Measurements from ENCODE around the gene WNT10A. TPM values are rescaled to one million over a fixed set of nuclear protein-coding genes. Genes with fewer than 3 reads are reported as not detected.

WNT10A gene
- total RNA-seq, 1 donor from 2014 or later, result not detected

DNA sequence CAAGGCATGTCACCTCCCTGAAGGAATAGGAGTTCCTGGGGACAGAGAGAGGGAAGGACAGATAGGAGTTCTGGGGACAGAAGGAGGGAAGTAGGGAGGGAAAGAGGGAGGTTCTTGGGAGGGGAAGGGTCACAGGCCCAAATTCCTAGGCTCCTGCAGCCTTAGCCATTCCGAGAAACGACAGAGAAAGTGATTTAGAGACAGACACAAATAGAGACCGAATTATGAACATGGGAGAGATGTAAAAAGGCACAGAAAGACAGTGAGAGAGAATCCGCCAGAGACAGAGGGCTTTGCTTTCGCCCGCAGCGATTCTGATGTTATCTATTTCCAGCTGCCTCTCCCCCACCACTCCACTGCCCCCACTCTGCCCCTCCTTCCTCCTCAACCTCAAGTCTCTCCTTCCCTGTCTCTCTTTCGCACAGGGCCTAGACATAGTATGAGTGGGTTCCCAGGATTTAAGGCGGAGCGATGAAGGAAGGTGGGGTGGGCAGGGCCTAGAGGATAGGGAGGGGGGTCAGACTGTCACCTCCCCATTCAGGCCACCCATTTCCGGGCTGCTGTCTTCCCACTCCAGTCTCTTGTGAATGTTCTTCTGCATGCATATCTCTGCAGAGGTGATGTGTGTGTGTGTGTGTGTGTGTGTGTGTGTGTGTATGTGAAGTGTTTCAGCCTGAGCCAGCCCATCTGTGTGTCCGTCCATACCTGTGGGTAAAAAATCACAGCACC, 24.3 kb upstream of the WNT10A start:
- DNase-seq (ENCODE audit: low spot score), result peak; percentile 15
- intact Hi-C loops (cut with DNase I), result no loop called here

DNA sequence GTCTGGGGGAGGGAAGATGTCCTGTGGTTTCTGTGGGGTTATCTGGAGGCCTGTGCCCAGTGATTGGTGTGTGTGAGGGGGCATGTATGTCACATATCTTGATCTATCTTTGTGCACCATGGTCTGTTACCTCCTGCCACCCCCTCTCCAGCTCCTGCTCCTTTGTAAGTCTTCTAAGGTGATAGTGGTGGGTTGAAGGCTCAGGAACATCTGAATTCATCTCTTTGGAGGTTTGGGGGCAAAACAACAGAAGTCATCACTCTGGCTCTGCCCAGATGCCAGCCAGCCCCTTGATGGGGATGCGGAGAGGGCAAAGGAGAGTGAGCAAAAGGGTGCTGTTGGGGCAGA, 23.8 kb upstream of the WNT10A start:
- peak; percentile 46 for DNase-seq (ENCODE audit: low spot score)
- intact Hi-C loops (cut with DNase I), result no loop called here

DNA sequence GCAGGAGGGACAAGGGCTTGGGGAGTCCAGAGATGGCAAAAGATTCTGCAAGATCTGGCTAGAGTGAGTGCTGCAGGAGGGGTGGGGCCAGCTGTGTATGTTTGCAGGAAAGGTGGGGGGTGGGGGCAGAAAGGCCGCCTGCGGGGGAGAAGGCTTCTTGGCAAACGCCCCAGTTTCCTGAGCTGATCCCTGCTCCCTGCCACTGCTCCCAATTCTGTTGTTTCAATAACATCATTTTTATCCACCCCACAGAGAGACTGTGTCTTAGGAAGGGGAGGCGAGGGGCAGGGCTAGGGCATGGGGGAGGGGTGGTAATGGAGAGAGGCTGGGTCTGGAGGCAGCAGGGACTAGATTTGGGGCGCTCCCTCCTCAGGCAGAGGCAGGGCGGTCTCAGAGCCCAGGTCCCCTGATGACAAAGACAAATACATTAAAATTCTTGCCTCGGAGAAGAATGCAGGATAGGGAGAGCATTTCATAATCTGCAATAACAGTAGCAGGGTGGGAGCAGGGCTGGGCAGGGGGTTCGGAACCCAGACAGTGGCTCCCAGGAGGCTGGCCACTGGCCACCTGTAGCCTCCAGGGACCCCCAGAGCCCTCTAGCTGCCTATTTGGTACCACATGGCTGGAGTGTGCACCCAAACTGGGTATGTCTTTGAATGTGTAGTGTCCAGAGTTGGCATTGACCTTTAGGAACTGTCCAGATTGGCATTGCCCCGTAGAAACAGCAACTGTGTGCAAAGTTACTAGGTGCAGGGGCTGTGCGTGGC, 23.1 kb upstream of the WNT10A start:
- intact Hi-C loops (cut with DNase I), result no loop called here
- peak; percentile 22 for DNase-seq (ENCODE audit: low spot score)

DNA sequence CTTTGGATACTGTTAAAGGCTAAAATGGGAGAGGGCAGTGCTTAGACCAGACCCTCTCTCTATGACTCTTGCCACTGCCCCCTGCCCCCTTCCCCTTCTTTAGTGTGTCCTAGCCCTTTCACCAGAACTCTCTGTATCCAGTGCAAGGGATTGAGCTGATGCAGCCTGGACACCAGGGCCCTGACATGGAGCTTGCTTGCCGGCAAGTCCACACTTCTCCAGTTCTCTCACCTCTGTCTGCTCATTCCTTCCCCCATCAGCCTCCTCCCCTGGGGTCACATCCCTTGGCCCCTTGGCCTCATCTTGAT, 22.6 kb upstream of the WNT10A start:
- peak; percentile 49 for DNase-seq (ENCODE audit: low spot score)
- intact Hi-C loops (cut with DNase I), result no loop called here

DNA sequence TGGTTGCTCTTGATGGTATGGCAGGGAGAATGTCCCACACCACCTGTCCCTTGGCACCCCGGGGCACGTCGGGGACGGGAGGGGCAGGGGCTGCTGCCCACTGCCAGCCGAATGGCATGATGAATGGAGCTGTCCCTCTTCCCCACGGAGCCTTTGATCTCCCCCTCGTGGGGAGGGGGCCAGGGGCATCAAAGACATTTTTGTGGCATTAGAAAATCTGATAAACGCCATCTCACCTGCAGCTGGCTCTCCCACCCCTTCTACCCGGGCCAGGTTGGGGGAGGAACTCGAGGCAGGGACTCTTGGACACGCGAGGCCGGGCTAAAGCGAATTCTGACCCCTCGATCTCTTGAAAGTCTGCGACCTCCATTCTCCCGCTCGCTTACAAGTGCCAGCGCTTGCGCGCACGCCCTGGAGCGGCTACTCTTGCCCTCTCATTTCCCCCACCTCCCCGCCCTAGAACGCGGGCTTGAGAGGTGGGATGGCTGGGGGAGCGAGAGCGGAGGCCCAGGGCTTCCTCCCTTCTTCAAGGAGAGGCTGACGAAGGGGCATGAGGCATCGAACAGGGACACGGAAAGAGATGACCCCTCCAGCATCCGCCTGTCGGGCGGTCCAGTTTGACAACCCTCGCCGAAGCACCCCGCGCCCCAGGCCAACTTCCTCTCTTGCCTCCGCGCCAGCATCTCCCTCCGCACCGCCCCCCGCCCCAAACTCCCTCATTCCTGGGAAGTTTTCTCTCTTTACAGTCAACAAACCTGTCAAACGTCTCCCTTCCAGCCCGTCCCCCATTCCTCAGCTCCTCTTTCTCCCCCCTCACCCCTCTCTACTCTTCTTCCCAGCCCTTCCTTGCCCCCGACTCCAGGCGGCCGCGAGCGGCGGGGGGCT, 21.7 kb upstream of the WNT10A start:
- intact Hi-C loops (cut with DNase I), result no loop called here
- DNase-seq (ENCODE audit: low spot score), result peak; percentile 74

DNA sequence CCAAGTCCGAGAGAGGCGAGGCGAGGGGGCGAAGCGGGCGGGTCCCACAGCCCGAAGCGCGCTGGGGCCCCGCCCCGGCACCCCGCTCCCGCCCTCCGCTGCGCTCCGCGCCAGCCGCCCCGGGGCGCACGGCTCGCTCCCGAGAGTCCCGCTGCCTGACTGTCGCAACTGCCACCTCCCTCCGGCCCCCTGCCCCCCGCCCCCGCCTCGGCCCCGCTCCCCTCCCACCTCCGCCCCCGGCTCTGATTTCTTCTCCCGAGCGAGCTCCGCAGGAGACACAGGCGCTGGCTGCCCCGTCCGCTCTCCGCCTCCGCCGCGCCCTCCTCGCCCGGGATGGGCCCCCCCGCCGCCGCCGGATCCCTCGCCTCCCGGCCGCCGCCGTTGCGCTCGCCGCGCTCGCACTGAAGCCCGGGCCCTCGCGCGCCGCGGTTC, 21.1 kb upstream of the WNT10A start, which contains the start of gene WNT6:
WNT6 (plus strand) TSS at position 250 of the 432 bp plus-strand sequence. CDS start 233 bp downstream, outside the sequence.
- intact Hi-C loops (cut with DNase I), result no loop called here

DNA sequence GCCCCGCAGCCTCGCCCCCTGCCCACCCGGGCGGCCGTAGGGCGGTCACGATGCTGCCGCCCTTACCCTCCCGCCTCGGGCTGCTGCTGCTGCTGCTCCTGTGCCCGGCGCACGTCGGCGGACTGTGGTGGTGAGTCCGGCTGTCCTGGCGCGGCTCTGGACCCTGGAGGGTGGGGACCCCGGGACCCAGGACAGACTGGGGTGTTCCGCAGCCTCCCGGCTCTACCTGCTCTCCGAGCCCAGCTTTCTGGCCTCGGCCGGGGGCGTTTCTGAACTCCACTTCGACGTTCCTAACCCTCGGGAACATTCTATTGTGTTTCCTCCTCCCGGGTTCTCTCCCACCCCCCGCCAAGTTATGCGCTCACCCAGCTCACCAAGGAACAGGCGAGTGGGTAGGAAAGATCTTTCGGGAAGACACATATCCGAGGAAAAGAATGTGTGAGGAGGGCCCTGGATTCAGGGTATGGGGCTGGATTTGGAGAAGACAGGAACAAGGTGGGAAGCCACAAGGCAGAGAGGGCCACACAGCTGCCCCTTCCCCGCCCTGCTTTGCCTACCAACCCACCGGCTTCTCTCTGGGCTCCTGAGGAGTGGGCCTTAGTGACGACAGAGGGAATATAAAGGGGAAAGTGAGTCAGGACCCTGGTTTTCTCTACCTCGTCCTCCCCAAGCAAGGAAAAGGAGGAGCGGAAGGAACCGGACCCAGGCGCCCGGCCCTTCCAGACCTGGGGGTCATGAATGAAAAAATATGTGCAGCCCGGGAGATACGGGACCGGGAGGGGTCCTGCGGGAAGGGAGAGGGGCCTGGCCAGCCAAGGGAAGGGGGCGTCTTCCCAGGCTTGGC, 20.4 kb upstream of the WNT10A start:
- DNase-seq (ENCODE audit: low spot score), result peak; percentile 72
- intact Hi-C loops (cut with DNase I), result no loop called here

More for the DNA sequence above, 21.1 kb upstream of the WNT10A start, which contains the start of gene WNT6:
- no peak for DNase-seq (ENCODE audit: low spot score)

DNA sequence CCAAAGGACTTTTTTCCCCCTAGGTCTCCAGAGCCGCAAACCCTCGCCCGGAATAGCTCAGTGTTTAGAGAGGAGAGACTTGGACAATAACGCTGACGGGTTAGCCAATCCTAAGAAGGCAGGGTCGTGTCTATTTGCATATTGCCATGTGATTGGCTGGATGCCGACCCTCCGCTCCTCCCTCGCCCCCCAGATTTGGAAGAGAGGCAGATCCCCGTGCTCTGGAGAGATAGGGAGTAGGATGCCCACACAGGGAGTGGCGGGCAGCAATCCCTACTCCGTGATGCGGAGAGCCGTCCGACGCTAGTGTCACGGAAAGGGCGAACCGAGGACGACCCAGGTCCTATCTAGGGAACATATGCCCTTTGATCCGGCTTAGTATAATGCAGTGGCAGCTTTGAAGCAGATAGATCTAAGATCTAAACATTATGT, 19.7 kb upstream of the WNT10A start:
- peak; percentile 73 for DNase-seq (ENCODE audit: low spot score)
- intact Hi-C loops (cut with DNase I), result no loop called here

DNA sequence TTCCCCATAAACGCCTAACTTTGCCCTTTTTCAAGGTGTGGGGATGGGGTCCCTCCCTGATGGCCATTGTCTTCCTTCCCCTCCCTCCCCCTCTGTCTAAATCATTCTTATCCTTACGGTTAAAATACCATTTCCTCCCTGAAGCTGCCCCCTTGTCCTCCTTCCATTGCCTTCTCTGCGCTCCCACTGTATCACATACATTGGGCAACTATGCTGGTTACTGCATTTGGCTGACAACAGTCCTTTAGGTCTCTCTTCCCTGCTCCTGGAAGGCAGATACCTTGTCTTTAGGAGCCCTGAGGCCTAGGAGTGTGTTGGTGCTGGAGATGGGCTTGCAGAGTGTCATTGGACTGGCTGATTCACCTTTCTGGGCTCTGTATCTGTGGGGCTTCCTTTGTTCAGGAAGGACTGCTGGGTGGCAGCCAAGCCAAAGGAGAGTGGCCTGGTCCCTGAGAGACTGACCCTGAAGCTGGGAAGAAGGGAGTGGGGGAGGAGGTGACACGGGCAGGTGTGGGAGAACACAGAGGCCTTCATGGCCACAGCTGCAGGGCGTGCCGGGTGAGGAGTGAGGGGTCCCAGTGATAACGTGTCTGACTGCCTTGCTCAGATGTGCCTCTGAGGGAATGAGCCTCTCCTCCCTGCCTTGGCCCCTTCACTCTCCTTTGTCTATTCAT, 18.9 kb upstream of the WNT10A start:
- intact Hi-C loops (cut with DNase I), result no loop called here
- DNase-seq (ENCODE audit: low spot score), result peak; percentile 19

DNA sequence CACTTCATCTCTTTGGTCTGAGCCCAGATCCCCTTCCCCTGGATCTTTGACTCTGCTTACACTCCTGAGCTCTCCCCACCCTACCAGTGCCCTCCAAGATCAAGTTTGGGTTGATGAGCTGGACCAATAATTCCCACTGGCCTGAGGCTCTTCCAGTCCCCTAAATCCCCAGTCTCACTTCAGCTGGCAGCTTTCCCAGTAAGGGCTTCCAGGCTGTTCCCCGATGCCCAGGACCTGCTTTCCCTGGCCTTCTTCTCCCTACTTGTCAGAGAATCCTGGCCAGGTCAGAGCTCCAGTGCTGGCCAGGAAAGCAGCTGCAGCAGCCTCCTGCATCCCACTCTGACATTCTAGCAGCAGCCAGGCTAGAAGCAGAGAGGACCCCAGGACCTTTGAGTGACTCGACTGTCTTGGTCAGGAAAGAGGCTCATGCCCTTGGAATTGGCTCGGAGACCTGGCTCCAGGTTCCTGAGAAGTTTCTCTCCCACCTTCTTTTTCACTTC, 17.6 kb upstream of the WNT10A start:
- no peak for DNase-seq (ENCODE audit: low spot score)
- intact Hi-C loops (cut with DNase I), result no loop called here

DNA sequence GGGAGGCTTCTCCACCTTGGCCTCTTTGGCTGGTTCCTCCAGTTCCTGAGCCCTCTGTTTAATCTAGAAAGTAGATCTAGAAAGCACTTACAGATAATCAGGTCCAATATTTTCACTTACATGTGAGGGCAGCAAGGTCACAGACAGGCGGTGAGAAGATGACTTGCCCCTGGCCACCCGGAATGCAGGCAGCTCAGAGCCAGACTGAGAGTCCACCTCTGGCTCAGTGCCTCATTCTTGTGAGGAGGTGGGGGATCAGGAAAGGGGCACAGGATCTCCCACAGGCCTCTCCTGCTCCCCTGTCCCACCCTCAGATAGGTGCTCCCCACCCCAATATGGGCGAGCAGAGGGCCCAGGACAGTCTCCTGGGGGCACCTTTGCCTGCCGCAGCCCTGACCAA, 15.3 kb upstream of the WNT10A start:
- intact Hi-C loops (cut with DNase I), result no loop called here
- DNase-seq (ENCODE audit: low spot score), result no peak

DNA sequence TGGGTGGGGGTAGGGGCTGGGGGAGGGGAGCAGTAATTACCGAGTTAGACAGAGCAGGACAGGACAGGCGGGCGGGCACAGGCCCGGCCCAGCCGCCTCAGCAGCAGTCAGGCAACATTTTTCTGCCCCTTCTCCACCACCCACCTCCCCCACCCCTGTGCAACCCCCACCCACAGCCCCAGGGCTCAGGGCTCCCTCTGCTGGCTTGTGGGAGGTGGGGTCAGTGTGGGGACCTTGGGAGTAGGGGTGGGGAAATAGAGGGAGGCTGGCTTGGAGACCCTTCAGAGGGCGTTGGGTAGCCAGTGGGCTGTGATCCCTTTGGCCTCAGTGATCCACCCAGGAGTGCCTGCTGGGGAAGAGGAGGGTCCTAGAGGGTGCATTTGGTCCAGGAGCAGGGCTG, 14.7 kb upstream of the WNT10A start:
- no peak for DNase-seq (ENCODE audit: low spot score)

DNA sequence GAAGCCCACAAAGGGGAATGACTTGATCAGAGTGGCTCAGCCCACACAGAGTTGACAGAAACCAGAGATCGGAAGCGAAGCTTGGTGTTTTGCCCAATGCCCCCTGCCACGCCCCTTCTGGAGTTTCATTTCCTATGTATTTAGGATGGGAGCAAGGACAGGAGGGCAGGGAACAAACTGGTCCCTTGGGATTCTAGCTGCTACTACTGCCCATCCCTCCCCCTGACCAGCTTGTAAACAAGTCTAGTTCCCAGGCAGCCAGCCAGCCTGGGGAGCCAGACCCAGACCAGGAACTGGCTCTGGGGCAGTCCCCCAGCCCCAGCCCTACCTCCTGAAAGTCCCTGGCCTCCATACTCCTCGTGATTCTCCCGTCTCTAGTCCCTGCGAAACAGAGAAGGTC, 12.8 kb upstream of the WNT10A start:
- DNase-seq (ENCODE audit: low spot score), result no peak
- intact Hi-C loops (cut with DNase I), result no loop called here

More for the DNA sequence above, 14.7 kb upstream of the WNT10A start:
- intact Hi-C loops (cut with DNase I), result no loop called here

DNA sequence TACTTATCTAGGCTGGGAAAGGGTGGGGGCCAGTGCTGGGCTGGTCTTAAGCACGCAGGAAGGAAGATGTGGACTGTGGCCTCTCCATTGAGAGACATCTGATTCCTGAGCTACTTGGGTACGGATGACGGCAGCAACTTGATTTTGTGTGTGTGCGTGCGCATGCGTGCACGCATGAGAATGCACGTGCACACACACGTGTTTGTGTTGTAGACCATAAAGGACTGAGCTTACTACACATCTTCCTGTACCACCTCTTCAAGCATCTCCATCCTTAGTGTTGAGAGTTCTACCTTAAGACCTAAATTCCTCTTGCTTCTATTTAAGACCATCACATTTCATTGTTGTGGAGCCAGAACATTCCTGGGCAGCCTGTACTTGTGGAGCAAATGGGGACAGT, 11.6 kb upstream of the WNT10A start:
- intact Hi-C loops (cut with DNase I), result no loop called here

DNA sequence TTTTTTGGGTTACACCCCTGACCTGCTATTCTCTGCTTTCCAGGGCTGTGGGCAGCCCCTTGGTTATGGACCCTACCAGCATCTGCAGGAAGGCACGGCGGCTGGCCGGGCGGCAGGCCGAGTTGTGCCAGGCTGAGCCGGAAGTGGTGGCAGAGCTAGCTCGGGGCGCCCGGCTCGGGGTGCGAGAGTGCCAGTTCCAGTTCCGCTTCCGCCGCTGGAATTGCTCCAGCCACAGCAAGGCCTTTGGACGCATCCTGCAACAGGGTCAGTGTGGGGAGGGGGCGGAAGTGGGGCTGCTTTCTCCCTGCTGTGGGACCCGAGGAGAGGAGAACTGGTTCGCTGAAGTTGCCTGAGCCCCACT, 9.7 kb upstream of the WNT10A start:
- intact Hi-C loops (cut with DNase I), result no loop called here
- DNase-seq (ENCODE audit: low spot score), result no peak

More for the DNA sequence above, 11.6 kb upstream of the WNT10A start:
- no peak for DNase-seq (ENCODE audit: low spot score)

DNA sequence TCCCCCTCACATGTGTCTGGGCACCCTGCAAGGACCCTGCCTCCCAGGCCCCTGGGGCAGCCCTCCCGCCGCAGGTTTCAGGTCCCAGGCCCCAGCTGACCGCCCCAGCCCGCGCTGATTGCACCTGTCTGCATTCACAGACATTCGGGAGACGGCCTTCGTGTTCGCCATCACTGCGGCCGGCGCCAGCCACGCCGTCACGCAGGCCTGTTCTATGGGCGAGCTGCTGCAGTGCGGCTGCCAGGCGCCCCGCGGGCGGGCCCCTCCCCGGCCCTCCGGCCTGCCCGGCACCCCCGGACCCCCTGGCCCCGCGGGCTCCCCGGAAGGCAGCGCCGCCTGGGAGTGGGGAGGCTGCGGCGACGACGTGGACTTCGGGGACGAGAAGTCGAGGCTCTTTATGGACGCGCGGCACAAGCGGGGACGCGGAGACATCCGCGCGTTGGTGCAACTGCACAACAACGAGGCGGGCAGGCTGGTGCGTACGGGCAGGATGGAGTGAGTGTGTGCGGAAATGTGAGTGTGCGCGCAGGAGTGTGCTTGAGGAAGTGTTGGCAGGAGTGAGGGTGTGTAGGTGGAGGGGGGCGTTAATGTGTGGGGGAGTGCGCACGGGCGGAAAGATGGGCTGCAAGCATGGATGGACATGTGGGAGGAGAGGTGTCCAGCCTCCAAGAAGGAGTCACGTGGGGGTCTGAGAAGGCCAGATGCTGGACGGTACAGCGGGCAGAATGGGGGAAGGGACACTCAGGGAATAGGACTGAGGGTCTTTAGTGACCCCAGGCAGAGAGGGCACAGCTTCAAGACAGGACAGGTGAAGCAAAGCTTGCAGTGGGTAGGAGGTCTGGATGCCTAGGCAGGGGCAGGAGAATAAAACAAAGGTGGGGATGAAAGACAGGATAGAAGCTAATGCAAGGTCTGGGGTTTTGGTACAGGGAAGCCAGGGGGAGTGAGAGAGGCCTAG, 9.0 kb upstream of the WNT10A start:
- no peak for DNase-seq (ENCODE audit: low spot score)
- intact Hi-C loops (cut with DNase I), result no loop called here

DNA sequence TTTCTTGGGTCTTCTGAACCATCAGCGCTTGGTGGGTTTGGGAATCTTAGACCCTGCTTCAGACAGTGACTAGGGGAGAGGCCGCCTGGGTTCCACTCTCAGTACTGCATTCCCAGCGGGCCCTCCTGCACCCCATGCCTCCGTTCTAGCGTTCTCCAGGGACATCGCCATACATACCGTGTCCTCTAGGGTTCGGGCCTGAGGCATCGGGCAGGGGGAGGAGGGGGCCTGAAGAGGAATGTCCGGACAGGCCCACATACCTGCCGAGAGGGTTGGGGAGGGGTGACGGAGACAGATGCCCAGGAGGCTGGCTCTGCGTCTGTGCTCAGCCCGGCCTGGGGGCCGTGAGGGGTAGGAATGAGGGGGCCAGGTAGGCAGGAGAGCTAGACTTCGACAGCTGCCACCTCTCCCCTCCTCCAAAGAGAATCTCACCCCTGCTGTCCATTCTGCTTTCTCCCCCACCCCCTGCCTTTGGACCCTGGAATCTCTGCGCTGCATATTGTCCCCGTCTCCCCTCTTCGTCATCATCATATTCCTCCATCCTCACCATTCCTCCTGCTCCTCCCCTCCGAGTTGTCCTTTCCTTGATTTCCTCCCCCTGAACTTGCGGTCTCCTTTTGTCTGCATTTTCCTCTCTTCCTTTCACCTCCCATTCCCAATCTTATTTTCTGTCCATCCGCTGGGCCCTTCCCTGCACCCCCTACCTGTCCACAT, 7.8 kb upstream of the WNT10A start:
- no peak for DNase-seq (ENCODE audit: low spot score)
- intact Hi-C loops (cut with DNase I), result no loop called here

Measured in cardiac septum (tissue), 1 donor.